Measurements from ENCODE around the gene XIRP2. TPM values are rescaled to one million over a fixed set of nuclear protein-coding genes. Genes with fewer than 3 reads are reported as not detected.
"Not testable (repeated sequence)": the region's sequence is repeated elsewhere in the genome, so short reads cannot be mapped to it uniquely, and the experiment has no call there.

The XIRP2 gene
- total RNA-seq, 1 donor from 2014 or later, result 206 TPM

- ATAC-seq (ENCODE audit: poor library complexity) (no peak), DNase-seq (no peak)
- intact Hi-C loops (cut with DNase I), result no loop called here
Measured at GRCh38 chr2:167005096-167005495, 116.8 kb downstream of the XIRP2 start.

GRCh38 chr2:167013227-167013626 lies 124.9 kb downstream of the XIRP2 start:
- no peak for DNase-seq
- no peak for ATAC-seq (ENCODE audit: poor library complexity)
- intact Hi-C loops (cut with DNase I), result no loop called here

GRCh38 chr2:167015806-167016205 lies 127.5 kb downstream of the XIRP2 start:
- DNase-seq (no peak), ATAC-seq (ENCODE audit: poor library complexity) (no peak)
- intact Hi-C loops (cut with DNase I), result no loop called here

GRCh38 chr2:167017021-167017420 lies 128.7 kb downstream of the XIRP2 start:
- intact Hi-C loops (cut with DNase I), result no loop called here
- no peak for ATAC-seq (ENCODE audit: poor library complexity)
- DNase-seq, result no peak

GRCh38 chr2:167018590-167018989 lies 130.3 kb downstream of the XIRP2 start:
- DNase-seq (no peak), ATAC-seq (ENCODE audit: poor library complexity) (no peak)
- intact Hi-C loops (cut with DNase I), result no loop called here

- intact Hi-C loops (cut with DNase I), result no loop called here
- DNase-seq (no peak), ATAC-seq (ENCODE audit: poor library complexity) (no peak)
Measured at GRCh38 chr2:167028503-167028902, 140.2 kb downstream of the XIRP2 start.

- DNase-seq; ATAC-seq (ENCODE audit: poor library complexity); intact Hi-C loops (cut with DNase I): not testable (repeated sequence)
Measured at GRCh38 chr2:167034976-167035375, 146.7 kb downstream of the XIRP2 start.

- DNase-seq, result no peak
- intact Hi-C loops (cut with DNase I), result no loop called here
Measured at GRCh38 chr2:167048829-167049228, 160.5 kb downstream of the XIRP2 start.

GRCh38 chr2:167049659-167050058 lies 161.4 kb downstream of the XIRP2 start:
- no peak for ATAC-seq (ENCODE audit: poor library complexity)
- no peak for DNase-seq
- intact Hi-C loops (cut with DNase I), result no loop called here

More at GRCh38 chr2:167048829-167049228, 160.5 kb downstream of the XIRP2 start:
- no peak for ATAC-seq (ENCODE audit: poor library complexity)

- no peak for DNase-seq
- intact Hi-C loops (cut with DNase I), result no loop called here
- no peak for ATAC-seq (ENCODE audit: poor library complexity)
Measured at GRCh38 chr2:167052825-167053224, 164.5 kb downstream of the XIRP2 start.

- intact Hi-C loops (cut with DNase I), result no loop called here
- no peak for DNase-seq
- no peak for ATAC-seq (ENCODE audit: poor library complexity)
Measured at GRCh38 chr2:167054881-167055280, 166.6 kb downstream of the XIRP2 start.

GRCh38 chr2:167057446-167057845 lies 169.2 kb downstream of the XIRP2 start:
- intact Hi-C loops (cut with DNase I), result no loop called here
- DNase-seq (no peak), ATAC-seq (ENCODE audit: poor library complexity) (no peak)

- ATAC-seq (ENCODE audit: poor library complexity) (no peak), DNase-seq (no peak)
- intact Hi-C loops (cut with DNase I), result no loop called here
Measured at GRCh38 chr2:167059173-167059572, 170.9 kb downstream of the XIRP2 start.

GRCh38 chr2:167069855-167070254 lies 181.6 kb downstream of the XIRP2 start:
- intact Hi-C loops (cut with DNase I), result no loop called here
- ATAC-seq (ENCODE audit: poor library complexity) (no peak), DNase-seq (no peak)

- intact Hi-C loops (cut with DNase I), result not testable (repeated sequence)
Measured at GRCh38 chr2:167075708-167076107, 187.4 kb downstream of the XIRP2 start.

GRCh38 chr2:167098931-167099330 lies 210.7 kb downstream of the XIRP2 start:
- ATAC-seq (ENCODE audit: poor library complexity); intact Hi-C loops (cut with DNase I); DNase-seq: not testable (repeated sequence)

More at GRCh38 chr2:167075708-167076107, 187.4 kb downstream of the XIRP2 start:
- DNase-seq; ATAC-seq (ENCODE audit: poor library complexity): not testable (repeated sequence)

GRCh38 chr2:167100506-167100905 lies 212.2 kb downstream of the XIRP2 start:
- ATAC-seq (ENCODE audit: poor library complexity), result no peak
- DNase-seq, result no peak
- intact Hi-C loops (cut with DNase I), result no loop called here

- DNase-seq (no peak), ATAC-seq (ENCODE audit: poor library complexity) (no peak)
- intact Hi-C loops (cut with DNase I), result no loop called here
Measured at GRCh38 chr2:167103028-167103756, 214.9 kb downstream of the XIRP2 start.

- intact Hi-C loops (cut with DNase I), result no loop called here
- DNase-seq (no peak), ATAC-seq (ENCODE audit: poor library complexity) (no peak)
Measured at GRCh38 chr2:167103757-167104133, 215.5 kb downstream of the XIRP2 start.

GRCh38 chr2:167104691-167105090 lies 216.4 kb downstream of the XIRP2 start:
- no peak for ATAC-seq (ENCODE audit: poor library complexity)
- DNase-seq, result no peak
- intact Hi-C loops (cut with DNase I), result no loop called here

GRCh38 chr2:167109682-167110081 lies 221.4 kb downstream of the XIRP2 start:
- DNase-seq; intact Hi-C loops (cut with DNase I); ATAC-seq (ENCODE audit: poor library complexity): not testable (repeated sequence)
